Stomach (tissue), 9 donors: Measurements from ENCODE around the gene WDR5B. TPM values are rescaled to one million over a fixed set of nuclear protein-coding genes. Genes with fewer than 3 reads are reported as not detected.

Experiments used
- DNase-seq, 2 donors: peaks; one replicate each; pipeline versions ENCODE4 v3.0.0 to v3.0.0-alpha.2; 2013 to 2019
- H3K27ac ChIP-seq, 5 donors: fragments of 200-600 bp in 4 of 5; sonication (generic) in 4 of 5; one replicate each; pipeline ENCODE4 v1.5.1; 2013 to 2019; ENCODE audit warnings: mild to moderate bottlenecking in 1 of 5, moderate library complexity in 1 of 5
- H3K27me3 ChIP-seq, 3 donors: fragments of 200-600 bp; sonication (generic); one replicate each; pipeline ENCODE4 v1.5.1; 2017 to 2019; ENCODE audit warnings: mixed run types in 1 of 3
- H3K36me3 ChIP-seq, 4 donors: fragments of 200-600 bp; sonication (generic); 1 replicate in 3 of 4; 2 replicates in 1 of 4; pipeline ENCODE4 v1.5.1; 2016 to 2019
- H3K4me1 ChIP-seq, 4 donors: fragments of 200-600 bp; sonication (generic); one replicate each; pipeline ENCODE4 v1.5.1; 2016 to 2019
- H3K4me3 ChIP-seq, 4 donors: fragments of 200-600 bp; sonication (generic) in 3 of 4; one replicate each; pipeline ENCODE4 v1.5.1; 2016 to 2019; ENCODE audit warnings: mild to moderate bottlenecking in 1 of 4
- H3K9me3 ChIP-seq, 4 donors: fragments of 200-600 bp; sonication (generic); one replicate each; pipeline ENCODE4 v1.5.1; 2016 to 2019
- EP300 ChIP-seq: sonication (generic); formaldehyde crosslinking; IDR thresholded peaks from one replicate; pipeline ENCODE4 v1.6.1; 2017; ENCODE audit warnings: antibody characterized with exemption
- POLR2A ChIP-seq, 4 donors: fragments of 450-650 bp; IDR thresholded peaks; one replicate each; pipeline ENCODE4 v1.6.1; 2016; ENCODE audit warnings: antibody characterized with exemption in 4 of 4, control low read depth in 2 of 4, mild to moderate bottlenecking in 1 of 4, moderate library complexity in 1 of 4
- POLR2AphosphoS5 ChIP-seq, 3 donors: sonication (generic); formaldehyde crosslinking; IDR thresholded peaks; one replicate each; pipeline ENCODE4 v1.6.1; 2016; ENCODE audit warnings: antibody characterized with exemption in 3 of 3
- WGBS, 5 donors: extraction: QIAGEN DNeasy Blood & Tissue Kit in 3 of 5; methylation state at CpG; one replicate each; pipeline versions ENCODE4 v1.1.5 to v1.1.7; 2013 to 2018; 5-methylcytosine and 5-hydroxymethylcytosine counted together
- intact Hi-C: fragments of 100-400 bp; cut with DNase I; formaldehyde crosslinking; loops from one replicate; pipeline ENCODE4 v1.15.1; 2023; ENCODE audit warnings: low total_unique reads
- polyA plus RNA-seq, 3 donors: library from polyadenylated mRNA; stranded (reverse); fragments of 200-250 nt; gene quantifications; one replicate each; pipeline ENCODE4 v1.2.3, GENCODE V29; 2013
- total RNA-seq, 5 donors: library from RNA; depleted of rRNA; stranded (reverse); fragments of >200 nt; gene quantifications; one replicate each; pipeline versions ENCODE4 v1.1.0 to v1.2.3, GENCODE V29; 2014 to 2016
- TF ChIP-seq, protein P1 (sequence below), 7 experiments: fragments of 450-650 bp in 4 of 7; fragments of 200-600 bp in 3 of 7; sonication (generic) in 3 of 7; IDR thresholded peaks; one replicate each; pipeline ENCODE4 v1.5.1; 2016 to 2019; ENCODE audit warnings: antibody characterized with exemption in 7 of 7, control low read depth in 2 of 7, mild to moderate bottlenecking in 1 of 7
- donor health status: healthy with polysubstance abuse.
- donor health status: Bipolar disorder and iron deficiency.
- donor health status: healthy.

WDR5B gene
- total and polyA plus RNA-seq, 8 donors, result under 0.01 to 4.6 (median 1.7) TPM; not detected in 1

- no peak for TF ChIP-seq EP300
- TF ChIP-seq, protein P1, sequence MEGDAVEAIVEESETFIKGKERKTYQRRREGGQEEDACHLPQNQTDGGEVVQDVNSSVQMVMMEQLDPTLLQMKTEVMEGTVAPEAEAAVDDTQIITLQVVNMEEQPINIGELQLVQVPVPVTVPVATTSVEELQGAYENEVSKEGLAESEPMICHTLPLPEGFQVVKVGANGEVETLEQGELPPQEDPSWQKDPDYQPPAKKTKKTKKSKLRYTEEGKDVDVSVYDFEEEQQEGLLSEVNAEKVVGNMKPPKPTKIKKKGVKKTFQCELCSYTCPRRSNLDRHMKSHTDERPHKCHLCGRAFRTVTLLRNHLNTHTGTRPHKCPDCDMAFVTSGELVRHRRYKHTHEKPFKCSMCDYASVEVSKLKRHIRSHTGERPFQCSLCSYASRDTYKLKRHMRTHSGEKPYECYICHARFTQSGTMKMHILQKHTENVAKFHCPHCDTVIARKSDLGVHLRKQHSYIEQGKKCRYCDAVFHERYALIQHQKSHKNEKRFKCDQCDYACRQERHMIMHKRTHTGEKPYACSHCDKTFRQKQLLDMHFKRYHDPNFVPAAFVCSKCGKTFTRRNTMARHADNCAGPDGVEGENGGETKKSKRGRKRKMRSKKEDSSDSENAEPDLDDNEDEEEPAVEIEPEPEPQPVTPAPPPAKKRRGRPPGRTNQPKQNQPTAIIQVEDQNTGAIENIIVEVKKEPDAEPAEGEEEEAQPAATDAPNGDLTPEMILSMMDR (IDR thresholded peaks at IDR 0.05), result peak in 5 of 7 experiments; percentile 39 to 63 (median 55)
- Histone ChIP-seq H3K9me3 (no peaks in the 10 kb centered on the region), H3K4me3 (no peak overlapping the region), H3K27ac (peak overlapping the region in 2 of 5 donors; percentile 24 to 29), H3K27me3 (no peaks in the 10 kb centered on the region), H3K36me3 (peaks cover 0 to 7% (median 3%) of the 10 kb centered on the region in 4 donors), H3K4me1 (peaks cover 5 to 22% (median 9%) of the 10 kb centered on the region in 4 donors)
- intact Hi-C loops, result loop anchor here (10.0 kb wide), 1 partner anchor 292 kb away; the partner anchor contains the start of gene PARP14
- peak in 1 of 2 donors; percentile 66 for DNase-seq
- 14 to 34% (median 28%) methylated on average over 2 of the region's 2 CpGs for WGBS, 5 donors
These were observed 22.7 kb downstream of the WDR5B start for GRCh38 chr3:122392868-122393844.

GRCh38 chr3:122391681-122392446, 24.0 kb downstream of the WDR5B start:
- no peaks in the 10 kb centered on the region for H3K27me3 ChIP-seq
- H3K4me3 ChIP-seq, result no peak overlapping the region
- no peak overlapping the region for H3K27ac ChIP-seq
- no peak for TF ChIP-seq EP300
- TF ChIP-seq, protein P1 (IDR thresholded peaks at IDR 0.05), result no peak
- no peak for TF ChIP-seq POLR2A (IDR thresholded peaks at IDR 0.05)
- TF ChIP-seq POLR2AphosphoS5 (IDR thresholded peaks at IDR 0.05), result no peak
- H3K4me1 ChIP-seq, result peaks cover 5 to 29% (median 12%) of the 10 kb centered on the region in 4 donors
- no peaks in the 10 kb centered on the region for H3K9me3 ChIP-seq
- DNase-seq, result no peak
- intact Hi-C loops, result loop anchor here (10.0 kb wide), 1 partner anchor 293 kb away; the partner anchor contains the start of gene PARP14
- H3K36me3 ChIP-seq, result peaks cover 0 to 10% (median 5%) of the 10 kb centered on the region in 4 donors
- 25 to 60% (median 46%) methylated on average over 2 of the region's 2 CpGs for WGBS, 5 donors

- Histone ChIP-seq H3K4me3 (no peak overlapping the region), H3K36me3 (peaks cover 0 to 14% (median 5%) of the 10 kb centered on the region in 4 donors), H3K4me1 (peaks cover 9 to 39% (median 19%) of the 10 kb centered on the region in 4 donors), H3K27me3 (no peaks in the 10 kb centered on the region), H3K27ac (peak overlapping the region in 2 of 5 donors; percentile 34 to 36), H3K9me3 (no peaks in the 10 kb centered on the region)
- no peak for DNase-seq
- intact Hi-C loops, result loop anchor here (10.0 kb wide), 1 partner anchor 294 kb away; the partner anchor contains the start of gene PARP14
- no peak for TF ChIP-seq POLR2AphosphoS5 (IDR thresholded peaks at IDR 0.05)
- WGBS, 5 donors, result 46 to 57% (median 55%) methylated on average over 4 of the region's 4 CpGs
These were observed 25.2 kb downstream of the WDR5B start for GRCh38 chr3:122390665-122391064.

DNA sequence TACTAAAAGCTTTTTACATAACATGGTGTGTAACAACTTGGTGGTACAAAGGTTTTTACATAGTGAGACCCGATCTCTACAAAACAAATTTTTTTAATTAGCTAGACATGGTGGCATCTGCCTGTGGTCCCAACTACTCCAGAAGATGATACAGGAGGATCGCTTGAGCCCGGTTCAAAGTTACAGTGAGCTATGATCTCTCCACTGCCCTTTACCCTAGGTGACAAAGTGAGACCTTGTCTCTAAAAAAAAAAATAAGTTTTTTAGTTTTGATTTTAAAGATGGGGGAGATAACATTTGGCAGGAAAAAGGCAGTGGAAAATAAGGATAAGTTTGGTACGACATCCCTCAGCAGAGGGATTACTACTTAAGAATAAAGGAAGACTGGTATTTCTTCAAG, 26.0 kb downstream of the WDR5B start:
- no peak for DNase-seq
- no peaks in the 10 kb centered on the region for H3K9me3 ChIP-seq
- no peaks in the 10 kb centered on the region for H3K27me3 ChIP-seq
- H3K36me3 ChIP-seq, result peaks cover 0 to 14% (median 5%) of the 10 kb centered on the region in 4 donors
- 86 to 91% (median 86%) methylated on average over 4 of the region's 4 CpGs for WGBS, 5 donors
- TF ChIP-seq POLR2AphosphoS5 (IDR thresholded peaks at IDR 0.05) (no peak), EP300 (no peak), POLR2A (IDR thresholded peaks at IDR 0.05) (no peak)
- TF ChIP-seq, protein P1 (IDR thresholded peaks at IDR 0.05), result no peak
- H3K27ac ChIP-seq, result peak overlapping the region in 2 of 5 donors; percentile 34 to 36
- intact Hi-C loops, result loop anchor here (10.0 kb wide), 1 partner anchor 295 kb away; the partner anchor contains the start of gene PARP14
- H3K4me1 ChIP-seq, result peaks cover 17 to 45% (median 26%) of the 10 kb centered on the region in 4 donors
- H3K4me3 ChIP-seq, result no peak overlapping the region
